A549 (cell line): Measurements from ENCODE around the gene DBF4B. TPM values are rescaled to one million over a fixed set of nuclear protein-coding genes. Genes with fewer than 3 reads are reported as not detected.
"Not testable (repeated sequence)": the region's sequence is repeated elsewhere in the genome, so short reads cannot be mapped to it uniquely, and the experiment has no call there.

Experiments
- ATAC-seq, 2 experiments: fragments of 200-7000 bp in 1 of 2; fragments of >200 bp in 1 of 2; cut with Nextera tagmentation in 1 of 2; cut with Tn5 transposase in 1 of 2; 3 replicates each; pipeline versions ENCODE4 v1.8.0 to v1.9.1; 2018 to 2020; ENCODE audit warnings: mild to moderate bottlenecking in 1 of 2, moderate library complexity in 1 of 2
- CTCF ChIA-PET: fragments of 300-600 bp; sonication (Branson Sonifier 250); formaldehyde crosslinking; extraction: SDS; loops from one replicate; lab custom pipeline; 2021; ENCODE audit warnings: antibody characterized with exemption, inconsistent platforms; lab: Yijun Ruan, JAX
- POLR2A ChIA-PET: fragments of 350-600 bp; formaldehyde crosslinking; extraction: SDS; loops from one replicate; lab custom pipeline; 2021; ENCODE audit warnings: antibody characterized with exemption, inconsistent platforms; lab: Yijun Ruan, JAX
- DNase-seq, 2 experiments: peaks; one replicate each; pipeline versions ENCODE4 v3.0.0 to v3.0.0-alpha.2; 2011 to 2016; ENCODE audit warnings: low read depth in 1 of 2, low spot score in 1 of 2
- FAIRE-seq: peaks from 2 replicates; lab custom pipeline; 2011; peaks lifted over from hg19 to GRCh38; lab: Jason Lieb, UNC
- H3K27ac ChIP-seq, 2 experiments: fragments of >200 bp; sonication (Bioruptor Twin); formaldehyde crosslinking; 3 replicates each; pipeline ENCODE4 v1.5.1; 2016 to 2017
- H3K4me1 ChIP-seq: fragments of >200 bp; sonication (Bioruptor Twin); formaldehyde crosslinking; 3 replicates; pipeline ENCODE4 v1.6.1; 2016
- H3K4me2 ChIP-seq: fragments of >200 bp; sonication (Bioruptor Twin); formaldehyde crosslinking; 3 replicates; pipeline ENCODE4 v1.6.1; 2016
- H3K4me3 ChIP-seq: fragments of >200 bp; sonication (Bioruptor Twin); formaldehyde crosslinking; 3 replicates; pipeline ENCODE4 v1.5.1; 2016
- H3K9me3 ChIP-seq: fragments of >200 bp; sonication (Bioruptor Twin); formaldehyde crosslinking; 3 replicates; pipeline ENCODE4 v1.6.1; 2016
- ATOH8 ChIP-seq: fragments of 250-450 bp; sonication (Bioruptor Pico); IDR thresholded peaks from 2 replicates; pipeline ENCODE4 v1.5.0; 2020; ENCODE audit warnings: low read depth, mild to moderate bottlenecking, moderate library complexity
- BCL3 ChIP-seq: fragments of >200 bp; sonication (Bioruptor Twin); formaldehyde crosslinking; IDR thresholded peaks from 3 replicates; pipeline ENCODE4 v1.6.1; 2016
- CEBPB ChIP-seq, 2 experiments: fragments of >200 bp in 1 of 2; sonication (Bioruptor Twin) in 1 of 2; formaldehyde crosslinking in 1 of 2; IDR thresholded peaks; 2 replicates each; pipeline ENCODE4 v1.6.1; 2012 to 2016
- CTCF ChIP-seq: fragments of >200 bp; sonication (Bioruptor Twin); formaldehyde crosslinking; IDR thresholded peaks from 3 replicates; pipeline ENCODE4 v1.5.1; 2016
- EHF ChIP-seq: fragments of 250-450 bp; sonication (Bioruptor Pico); IDR thresholded peaks from 2 replicates; pipeline ENCODE4 v1.5.0; 2020; ENCODE audit warnings: mild to moderate bottlenecking
- EP300 ChIP-seq, 2 experiments: fragments of >200 bp; sonication (Bioruptor Twin); formaldehyde crosslinking; IDR thresholded peaks; 2 replicates in 1 of 2; 3 replicates in 1 of 2; pipeline ENCODE4 v1.6.1; 2016 to 2017
- ESRRA ChIP-seq: fragments of 150-350 bp; IDR thresholded peaks from 2 replicates; pipeline ENCODE4 v1.6.1; 2014; ENCODE audit warnings: mild to moderate bottlenecking, low read length, borderline replicate concordance
- FOXS1 ChIP-seq: fragments of 250-450 bp; sonication (Bioruptor Pico); IDR thresholded peaks from 2 replicates; pipeline ENCODE4 v1.5.0; 2020; ENCODE audit warnings: mild to moderate bottlenecking, moderate library complexity
- GATA3 ChIP-seq: IDR thresholded peaks from 2 replicates; pipeline ENCODE4 v1.6.1; 2012; ENCODE audit warnings: borderline replicate concordance
- HDAC2 ChIP-seq: fragments of 200-600 bp; sonication (generic); IDR thresholded peaks from 2 replicates; pipeline ENCODE4 v1.6.1; 2016
- HMGXB4 ChIP-seq: fragments of 250-450 bp; sonication (Bioruptor Pico); IDR thresholded peaks from 2 replicates; pipeline ENCODE4 v1.5.0; 2021; ENCODE audit warnings: mild to moderate bottlenecking, moderate library complexity, borderline replicate concordance
- HOXB13 ChIP-seq: fragments of 250-450 bp; sonication (Bioruptor Pico); IDR thresholded peaks from 2 replicates; pipeline ENCODE4 v1.5.0; 2020; ENCODE audit warnings: low read depth, mild to moderate bottlenecking, moderate library complexity
- JUN ChIP-seq, 2 experiments: fragments of >200 bp; sonication (Bioruptor Twin); formaldehyde crosslinking; IDR thresholded peaks; 2 replicates in 1 of 2; 3 replicates in 1 of 2; pipeline ENCODE4 v1.6.1; 2016 to 2017
- KDM1A ChIP-seq: fragments of 200-600 bp; sonication (generic); IDR thresholded peaks from 2 replicates; pipeline ENCODE4 v1.6.1; 2016; ENCODE audit warnings: low read depth, mild to moderate bottlenecking
- NPAS2 ChIP-seq: fragments of 250-450 bp; sonication (Bioruptor Pico); IDR thresholded peaks from 2 replicates; pipeline ENCODE4 v1.8.0; 2022; ENCODE audit warnings: mild to moderate bottlenecking, moderate library complexity, borderline replicate concordance
- POLR2A ChIP-seq: IDR thresholded peaks from 2 replicates; pipeline ENCODE4 v1.6.1; 2012; ENCODE audit warnings: mild to moderate bottlenecking, low read length
- RAD21 ChIP-seq, 2 experiments: fragments of >200 bp in 1 of 2; sonication (Bioruptor Twin) in 1 of 2; formaldehyde crosslinking in 1 of 2; IDR thresholded peaks in 1 of 2; conservative IDR thresholded peaks in 1 of 2; 2 replicates in 1 of 2; 3 replicates in 1 of 2; pipeline ENCODE4 v1.6.1; 2012 to 2018; ENCODE audit warnings: inconsistent platforms in 1 of 2
- RARB ChIP-seq: fragments of 250-450 bp; sonication (Bioruptor Pico); IDR thresholded peaks from 2 replicates; pipeline ENCODE4 v1.8.0; 2021; ENCODE audit warnings: mild to moderate bottlenecking, moderate library complexity
- RCOR1 ChIP-seq: fragments of 150-350 bp; IDR thresholded peaks from 2 replicates; pipeline ENCODE4 v1.6.1; 2014; ENCODE audit warnings: antibody characterized with exemption, low read length, low read depth
- RFX5 ChIP-seq: fragments of 450-650 bp; IDR thresholded peaks from 2 replicates; pipeline ENCODE4 v1.7.1; 2014; ENCODE audit warnings: antibody characterized with exemption, mild to moderate bottlenecking, moderate library complexity
- SMC3 ChIP-seq: fragments of >200 bp; sonication (Bioruptor Twin); formaldehyde crosslinking; IDR thresholded peaks from 3 replicates; pipeline ENCODE4 v1.6.1; 2018; ENCODE audit warnings: inconsistent platforms
- SREBF2 ChIP-seq: fragments of 450-650 bp; IDR thresholded peaks from 2 replicates; pipeline ENCODE4 v1.6.1; 2014; ENCODE audit warnings: mild to moderate bottlenecking, moderate library complexity
- TFCP2L1 ChIP-seq: fragments of 250-450 bp; sonication (Bioruptor Pico); IDR thresholded peaks from 2 replicates; pipeline ENCODE4 v1.5.0; 2021; ENCODE audit warnings: mild to moderate bottlenecking
- TP53 ChIP-seq: fragments of 250-450 bp; sonication (Bioruptor Pico); IDR thresholded peaks from 2 replicates; pipeline ENCODE4 v1.5.0; 2021; ENCODE audit warnings: mild to moderate bottlenecking, moderate library complexity
- ZC3H11A ChIP-seq: fragments of 450-650 bp; IDR thresholded peaks from 2 replicates; pipeline ENCODE4 v1.6.1; 2014; ENCODE audit warnings: antibody characterized with exemption, mild to moderate bottlenecking
- ZFP36 ChIP-seq: fragments of 450-650 bp; IDR thresholded peaks from 2 replicates; pipeline ENCODE4 v1.6.1; 2014; ENCODE audit warnings: borderline replicate concordance; ENCODE audit not compliant: partially characterized antibody
- ZNF302 ChIP-seq: fragments of 250-450 bp; sonication (Bioruptor Pico); IDR thresholded peaks from 2 replicates; pipeline ENCODE4 v1.9.0; 2021; ENCODE audit warnings: inconsistent platforms, mild to moderate bottlenecking, moderate library complexity
- ZSCAN20 ChIP-seq: fragments of 250-450 bp; sonication (Bioruptor Pico); IDR thresholded peaks from 2 replicates; pipeline ENCODE4 v1.8.0; 2022; ENCODE audit warnings: mild to moderate bottlenecking, moderate library complexity
- WGBS: methylation state at CpG from one replicate; pipeline ENCODE4 v1.1.6; 2017; ENCODE audit errors: missing lambda C conversion rate; 5-methylcytosine and 5-hydroxymethylcytosine counted together
- polyA plus RNA-seq, 4 experiments: library from polyadenylated mRNA; depleted of rRNA in 3 of 4; stranded (reverse); fragments of >200 nt; fragmentation: RNase III in 1 of 4; extraction: RNeasy Plus Mini Kit Qiagen cat#74134 plus additional on column Dnase treatment in 1 of 4; gene quantifications; 2 replicates in 3 of 4; 3 replicates in 1 of 4; pipeline ENCODE4 v1.2.3, GENCODE V29; 2011 to 2017

Gene DBF4B
- polyA plus RNA-seq, 2 of the 4 experiments (the other 2 are of a cell fraction) = 16.9 to 32.3 TPM

- TF ChIP-seq ATOH8 (CRISPR knock-in tag) (0 out of 2 replicates have a peak, but pooled peaks have one; percentile 33), FOXS1 (CRISPR knock-in tag) (no peak), POLR2A (peak; percentile 98), ZC3H11A (no peak), SREBF2 (no peak), TFCP2L1 (no peak), EHF (0 out of 2 replicates have a peak, but pooled peaks have one; percentile 13), HDAC2 (peak; percentile 94), JUN (IDR thresholded peaks at IDR 0.05) (peak; percentile 82 to 98; a peak in 4 of 5 replicates), GATA3 (peak; percentile 50; the same call in 1 of the 2 replicates), CEBPB (IDR thresholded peaks at IDR 0.05) (no peak), KDM1A (no peak), EP300 (IDR thresholded peaks at IDR 0.05) (no peak), ESRRA (0 out of 2 replicates have a peak, but pooled peaks have one; percentile 55), BCL3 (peak; percentile 96), RFX5 (peak; percentile 53)
Measured at GRCh38 chr17:44689477-44690217, 18.8 kb upstream of the DBF4B start, which contains the start of gene CCDC43 (continued).

GRCh38 chr17:44690746-44691306 lies 17.6 kb upstream of the DBF4B start:
- peaks cover 21% of the 10 kb centered on the region for H3K4me1 ChIP-seq
- WGBS = 81% methylated on average over 21 of the region's 21 CpGs
- ATAC-seq = peak; percentile 48 to 70; a peak in 5 of 6 replicates
- CTCF ChIA-PET = interaction anchor here (0.6 to 3.4 kb wide), 21 partner anchors 9 to 495 kb away, joined by 3 to 22 read pairs (median 4); partner anchors contain the start of gene FAM171A2
- H3K4me3 ChIP-seq, FAIRE-seq, H3K9me3 ChIP-seq: not testable (repeated sequence)
- TF ChIP-seq CTCF (peak; percentile 56), RAD21 (conservative IDR thresholded peaks at IDR 0.05 in 1 of 2, IDR thresholded peaks at IDR 0.05 in 1 of 2) (0 out of 5 replicates have a peak, but pooled peaks of 1 of the 2 experiments have one; percentile 20)
- DNase-seq = peak; percentile 68 to 71
- H3K4me2 ChIP-seq = peak overlapping the region; percentile 90
- POLR2A ChIA-PET = interaction anchor here (0.8 to 1.2 kb wide), 2 partner anchors 9 to 17 kb away, joined by 3 to 4 read pairs; partner anchors contain the start of gene DBF4B
- peak overlapping the region; percentile 80 to 92; a peak in 4 of 6 replicates for H3K27ac ChIP-seq

- no peak for DNase-seq
- FAIRE-seq = no peak
- H3K4me3 ChIP-seq = no peak overlapping the region
- no peak for ATAC-seq
- H3K27ac ChIP-seq = no peak overlapping the region
- CTCF ChIA-PET = interaction anchor here (0.6 to 1.7 kb wide), 6 partner anchors 21 to 161 kb away, joined by 3 to 5 read pairs (median 3); no protein-coding TSS in a partner anchor
- no peak overlapping the region for H3K4me2 ChIP-seq
- H3K4me1 ChIP-seq = peaks cover 14% of the 10 kb centered on the region
- 39% methylated on average over 11 of the region's 11 CpGs for WGBS
- POLR2A ChIA-PET = interaction anchor here (0.6 kb wide), 1 partner anchor 151 kb away, joined by 3 read pairs; no protein-coding TSS in a partner anchor
- H3K9me3 ChIP-seq = no peaks in the 10 kb centered on the region
- TF ChIP-seq SMC3 = no peak
- TF ChIP-seq HMGXB4 = no peak
- TF ChIP-seq RCOR1 = no peak
- TF ChIP-seq ZFP36 = no peak
- no peak for TF ChIP-seq TP53 (CRISPR knock-in tag)
- TF ChIP-seq RARB = no peak
- TF ChIP-seq ZNF302 (CRISPR knock-in tag) = no peak
- TF ChIP-seq RAD21 (conservative IDR thresholded peaks at IDR 0.05 in 1 of 2, IDR thresholded peaks at IDR 0.05 in 1 of 2) = no peak
- TF ChIP-seq NPAS2 (CRISPR knock-in tag) = no peak
- no peak for TF ChIP-seq KDM1A
- no peak for TF ChIP-seq HOXB13 (CRISPR knock-in tag)
- no peak for TF ChIP-seq ZSCAN20 (CRISPR knock-in tag)
Measured at GRCh38 chr17:44693609-44694008, 14.9 kb upstream of the DBF4B start.
